Stimulated activated CD4-positive, alpha-beta T cell treated with anti-CD3 and anti-CD28 coated beads, Interleukin-4, amount 100 ng/mL, for 1 hour (primary cell): ENCODE results near the gene TEAD2.
A peak's percentile ranks its signal among the peaks of the same experiment; 100 is the strongest.
"Not testable (repeated sequence)": the region's sequence is repeated elsewhere in the genome, so short reads cannot be mapped to it uniquely, and the experiment has no call there.

Experiments
- DNase-seq: peaks from one replicate; pipeline ENCODE4 v3.0.0-alpha.2; 2020

Gene TEAD2

DNA sequence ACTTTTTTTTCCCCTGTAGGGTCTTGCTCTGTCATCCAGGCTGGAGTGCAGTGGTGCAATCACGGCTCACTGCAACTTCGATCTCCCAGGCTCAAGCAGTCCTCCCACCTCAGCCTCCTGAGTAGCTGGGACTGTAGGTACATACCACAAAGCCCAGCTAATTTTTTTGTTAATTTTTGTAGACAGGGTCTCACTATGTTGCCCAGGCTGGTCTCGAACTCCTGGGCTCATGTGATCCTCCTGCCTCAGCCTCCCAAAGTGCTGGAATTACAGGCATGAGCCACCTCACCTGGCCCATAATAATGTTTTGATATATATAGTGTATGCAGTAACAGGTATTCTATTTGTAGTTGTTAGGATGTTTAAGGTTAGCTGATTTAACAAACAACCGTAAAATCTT, 31.0 kb downstream of the TEAD2 start:
- not testable (repeated sequence) for DNase-seq

DNA sequence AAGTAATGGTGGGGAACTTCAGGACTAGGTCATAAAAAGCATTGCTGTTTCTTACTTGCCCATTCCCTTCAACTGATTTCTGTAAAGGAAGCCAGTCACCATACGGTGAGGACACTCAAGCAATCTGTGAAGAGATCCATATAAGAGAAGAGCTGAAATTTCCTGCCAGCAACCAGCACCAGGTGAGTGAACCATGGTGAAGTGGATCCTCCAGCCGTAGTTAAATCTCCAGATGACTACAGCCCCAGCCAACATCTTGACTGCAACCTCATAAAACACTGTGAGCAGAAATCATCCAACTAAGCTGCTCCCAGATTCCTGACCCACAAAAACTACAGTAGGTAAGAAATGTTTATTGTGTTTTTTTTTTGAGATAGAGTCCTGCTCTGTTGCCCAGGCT, 33.5 kb downstream of the TEAD2 start:
- no peak for DNase-seq

GRCh38 chr19:49327878-49328544, 34.2 kb downstream of the TEAD2 start:
- DNase-seq: peak; percentile 45

GRCh38 chr19:49326165-49326704, 36.0 kb downstream of the TEAD2 start:
- no peak for DNase-seq

GRCh38 chr19:49325756-49326155, 36.5 kb downstream of the TEAD2 start:
- DNase-seq: not testable (repeated sequence)

DNA sequence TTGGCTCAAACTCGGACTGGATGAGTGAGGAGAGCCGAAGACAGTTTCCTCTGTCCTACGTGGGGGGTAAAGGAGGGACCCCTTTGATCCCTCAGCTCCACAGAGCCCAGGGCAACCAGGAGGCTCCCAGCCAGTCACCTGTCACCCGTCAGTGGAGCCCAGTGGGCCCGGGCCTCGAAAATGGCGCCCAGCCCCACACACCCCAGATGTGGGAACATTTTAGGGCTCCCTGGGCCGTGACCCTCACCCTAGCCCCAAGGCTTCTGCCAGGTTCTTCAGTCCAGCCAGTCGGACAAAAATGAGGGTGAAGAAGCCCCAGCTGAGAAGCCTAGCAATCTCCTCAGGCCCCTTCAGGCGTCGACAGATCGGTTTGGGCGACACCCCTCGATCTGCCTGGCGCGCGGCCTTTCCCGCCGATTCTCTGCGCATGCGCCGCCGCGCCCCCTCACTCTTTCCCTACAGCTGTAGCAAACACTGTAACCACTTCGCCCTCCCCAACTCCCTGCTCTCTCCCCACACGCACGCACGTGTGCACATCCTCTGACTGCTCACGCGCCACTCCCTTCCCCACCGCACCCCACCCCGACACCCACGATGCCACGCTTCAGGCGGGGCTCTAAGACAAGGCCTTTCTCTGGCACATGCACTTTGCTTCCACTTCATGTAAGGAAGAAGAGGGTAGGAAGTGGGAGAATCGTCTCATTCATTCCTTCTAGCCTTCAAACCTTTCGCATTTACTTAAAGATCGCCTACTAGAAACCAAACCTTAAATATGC, 37.2 kb downstream of the TEAD2 start, which contains the start of gene SLC6A16:
Gene SLC6A16, minus strand, starts transcription at position 391 of the 776 bp plus-strand sequence. CDS start 13,844 bp downstream, outside the sequence.
- DNase-seq: no peak

DNA sequence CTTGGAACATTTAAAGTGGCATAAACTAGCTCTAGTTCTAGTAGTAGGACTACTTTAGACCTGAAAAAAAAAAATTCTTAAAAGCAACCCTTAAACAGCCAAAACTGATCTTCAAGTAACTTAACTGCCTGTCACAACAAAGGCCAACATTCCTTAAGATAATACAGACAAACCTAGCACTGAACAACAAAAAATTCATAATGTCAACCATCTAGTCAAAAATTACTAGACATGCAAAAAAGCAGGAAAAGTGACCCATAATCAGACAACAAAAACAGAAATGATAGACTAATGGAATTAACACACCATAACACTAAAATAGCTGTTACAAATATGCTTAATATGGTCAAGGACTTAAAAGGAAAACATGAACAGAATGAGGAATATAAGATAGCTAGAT, 43.9 kb downstream of the TEAD2 start:
- DNase-seq: no peak

GRCh38 chr19:49316284-49316683, 45.9 kb downstream of the TEAD2 start:
- no peak for DNase-seq

DNA sequence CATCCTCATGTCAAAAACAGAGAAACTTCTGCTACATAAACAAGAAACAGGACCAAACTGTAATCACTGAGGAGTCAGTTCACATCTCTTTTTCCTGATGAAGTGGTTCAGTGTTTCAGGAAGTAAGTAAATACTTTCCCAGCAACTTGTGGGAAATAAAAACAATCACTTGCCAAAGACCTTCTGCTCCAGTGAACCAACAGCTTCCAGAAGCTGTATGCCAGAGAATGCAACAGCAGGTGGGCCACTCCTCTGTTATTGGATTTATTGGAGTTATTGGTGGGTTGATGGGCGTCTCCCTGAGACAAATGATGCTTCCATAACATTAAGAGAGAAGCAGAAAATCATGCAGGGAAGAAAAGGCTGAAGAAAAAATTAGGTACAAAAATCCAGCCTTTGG, 47.1 kb downstream of the TEAD2 start:
- DNase-seq: no peak

DNA sequence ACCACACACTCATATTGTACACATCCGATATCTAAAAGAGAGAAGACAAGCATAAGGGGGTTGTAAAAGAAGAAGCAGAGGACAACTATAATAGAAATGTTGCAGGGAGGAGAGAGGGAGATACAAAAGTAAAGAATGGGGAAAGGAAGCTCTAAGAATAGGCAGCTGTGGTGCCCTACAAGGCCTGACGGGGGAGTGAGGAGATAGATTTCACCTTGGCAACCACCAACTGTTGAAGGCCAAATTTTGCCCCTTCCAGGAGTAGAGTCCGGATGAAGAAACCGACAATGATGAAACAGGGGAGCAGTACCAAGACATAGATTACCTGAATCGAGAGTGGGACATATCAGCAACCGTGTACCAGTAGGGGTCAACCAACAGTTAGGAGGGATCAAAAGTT, 53.1 kb downstream of the TEAD2 start:
- DNase-seq: no peak

DNA sequence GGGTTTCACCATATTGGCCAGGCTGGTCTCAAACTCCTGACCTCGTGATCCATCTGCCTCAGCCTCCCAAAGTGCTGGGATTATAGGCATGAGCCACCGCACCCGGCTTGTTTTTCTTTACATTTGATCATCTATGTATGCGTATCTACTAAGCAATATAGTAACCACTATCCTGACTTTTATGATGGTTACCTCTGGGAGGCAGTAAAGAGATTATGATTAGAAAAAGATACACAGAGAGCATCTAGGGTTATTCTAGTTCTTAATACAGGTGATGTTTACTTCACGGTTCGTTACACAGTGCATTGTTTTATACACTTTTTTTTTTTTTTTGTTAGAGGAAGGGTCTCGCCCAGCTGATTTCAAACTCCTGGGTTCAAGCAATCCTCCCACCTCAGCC, 55.5 kb downstream of the TEAD2 start:
- DNase-seq: not testable (repeated sequence)

GRCh38 chr19:49301866-49302252, 60.4 kb downstream of the TEAD2 start:
- DNase-seq: no peak

- DNase-seq: peak; percentile 86
Measured at GRCh38 chr19:49301165-49301865, 60.9 kb downstream of the TEAD2 start.

DNA sequence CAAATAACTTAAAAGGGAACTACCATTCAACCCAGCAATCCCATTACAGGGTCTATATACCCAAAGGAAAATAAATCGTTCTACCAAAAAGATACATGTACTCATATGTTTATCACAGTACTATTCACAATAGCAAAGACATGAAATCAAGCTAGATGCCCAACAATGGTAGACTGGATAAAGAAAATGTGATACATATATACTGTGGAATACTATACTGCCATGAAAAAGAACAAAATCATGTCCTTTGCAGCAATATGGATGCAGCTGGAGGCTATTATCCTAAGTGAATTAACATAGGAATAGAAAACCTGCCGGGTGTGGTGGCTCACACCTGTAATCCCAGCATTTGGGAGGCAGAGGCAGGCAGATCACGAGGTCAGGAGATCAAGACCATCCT, 63.6 kb downstream of the TEAD2 start:
- not testable (repeated sequence) for DNase-seq

GRCh38 chr19:49297403-49297802, 64.8 kb downstream of the TEAD2 start:
- no peak for DNase-seq

DNA sequence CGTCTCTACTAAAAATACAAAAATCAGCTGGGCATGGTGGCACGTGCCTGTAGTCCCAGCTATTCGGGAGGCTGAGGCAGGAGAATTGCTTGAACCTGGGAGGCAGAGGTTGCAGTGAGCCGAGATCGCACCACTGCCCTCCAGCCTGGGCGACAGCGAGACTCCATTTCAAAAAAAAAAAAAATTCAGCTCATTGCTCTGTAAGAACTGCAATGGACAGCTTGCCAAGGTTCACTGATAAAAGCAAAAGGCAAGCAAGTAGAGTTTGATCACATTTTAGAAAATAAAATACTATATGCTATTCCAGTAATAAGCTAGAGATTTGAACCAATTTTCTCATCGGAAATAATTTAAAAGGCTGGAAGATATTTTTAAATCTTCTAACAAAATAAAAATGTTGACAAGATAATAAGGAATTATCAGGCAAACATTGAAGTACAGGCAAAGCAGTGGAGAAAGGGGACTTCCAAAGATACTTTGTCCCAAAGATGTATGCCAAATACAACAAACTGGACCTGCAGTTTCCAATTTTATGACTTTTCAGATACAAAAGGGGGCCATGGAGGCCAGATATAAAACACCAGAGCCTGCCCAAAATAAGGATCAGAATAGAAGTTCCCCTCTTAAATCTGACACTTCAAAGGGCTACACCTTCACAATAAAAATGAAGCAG, 66.9 kb downstream of the TEAD2 start:
- DNase-seq: no peak

GRCh38 chr19:49294401-49294800, 67.8 kb downstream of the TEAD2 start:
- DNase-seq: no peak
